Gastroesophageal sphincter (tissue), 4 donors: ENCODE results near the gene CXADR. TPM values are rescaled to one million over a fixed set of nuclear protein-coding genes. Genes with fewer than 3 reads are reported as not detected.

Experiments
- ATAC-seq: fragments of 150-250 bp; one replicate; pipeline ENCODE4 v1.9.1; 2016; ENCODE audit warnings: mild to moderate bottlenecking, moderate library complexity
- H3K27ac ChIP-seq, 4 donors: fragments of 200-600 bp; sonication (generic) in 3 of 4; 1 replicate in 3 of 4; 2 replicates in 1 of 4; pipeline ENCODE4 v1.5.1; 2016 to 2019
- H3K27me3 ChIP-seq: fragments of 200-600 bp; sonication (generic); one replicate; pipeline ENCODE4 v1.5.1; 2019
- H3K36me3 ChIP-seq, 2 donors: fragments of 200-600 bp; sonication (generic); one replicate each; pipeline ENCODE4 v1.5.1; 2019; ENCODE audit warnings: control low read depth in 1 of 2
- H3K4me1 ChIP-seq, 3 donors: fragments of 200-600 bp; sonication (generic); 1 replicate in 2 of 3; 2 replicates in 1 of 3; pipeline ENCODE4 v1.5.1; 2016 to 2019; ENCODE audit warnings: control low read depth in 2 of 3
- H3K4me3 ChIP-seq, 2 donors: fragments of 200-600 bp; sonication (generic); one replicate each; pipeline ENCODE4 v1.5.1; 2019; ENCODE audit warnings: mild to moderate bottlenecking in 1 of 2, moderate library complexity in 1 of 2
- H3K9me3 ChIP-seq, 3 donors: fragments of 200-600 bp; sonication (generic); one replicate each; pipeline ENCODE4 v1.5.1; 2017 to 2019; ENCODE audit warnings: control low read depth in 2 of 3
- CTCF ChIP-seq, 4 experiments: fragments of 200-600 bp in 2 of 4; fragments of 450-650 bp in 2 of 4; sonication (generic) in 1 of 4; IDR thresholded peaks; one replicate each; pipeline ENCODE4 v1.5.1; 2017 to 2019; ENCODE audit warnings: antibody characterized with exemption in 4 of 4, mild to moderate bottlenecking in 2 of 4, moderate library complexity in 2 of 4
- EP300 ChIP-seq: sonication (generic); formaldehyde crosslinking; IDR thresholded peaks from one replicate; pipeline ENCODE4 v1.6.1; 2017; ENCODE audit warnings: antibody characterized with exemption, mild to moderate bottlenecking
- POLR2A ChIP-seq, 2 donors: fragments of 450-650 bp; IDR thresholded peaks; one replicate each; pipeline ENCODE4 v1.6.1; 2017; ENCODE audit warnings: antibody characterized with exemption in 2 of 2, mild to moderate bottlenecking in 2 of 2, moderate library complexity in 1 of 2
- POLR2AphosphoS5 ChIP-seq: sonication (generic); formaldehyde crosslinking; IDR thresholded peaks from one replicate; pipeline ENCODE4 v1.6.1; 2017; ENCODE audit warnings: antibody characterized with exemption
- WGBS, 2 donors: methylation state at CpG; one replicate each; pipeline ENCODE4 v1.1.5; 2018; ENCODE audit warnings: low coverage in 1 of 2; 5-methylcytosine and 5-hydroxymethylcytosine counted together
- total RNA-seq, 4 donors: library from RNA; depleted of rRNA; stranded (reverse); fragments of >200 nt; gene quantifications; one replicate each; pipeline ENCODE4 v1.1.0, GENCODE V29; 2016

CXADR gene
- total RNA-seq, 4 donors from 2014 or later = 0.54 to 10.6 (median 4.4) TPM

GRCh38 chr21:17612565-17613241, 99.9 kb downstream of the CXADR start, which contains the start of gene BTG3:
Gene BTG3 (minus strand): TSS chr21:17612901. CDS start chr21:17609144, 3,757 bp downstream.
- Histone ChIP-seq H3K27me3 (no peaks in the 10 kb centered on the region), H3K36me3 (peaks cover 0 to 10% of the 10 kb centered on the region in 2 donors), H3K27ac (peak within 1 kb of the TSS; percentile 59 to 94 (median 92)), H3K4me3 (peak within 1 kb of the TSS; percentile 71 to 89), H3K4me1 (peaks cover 0 to 22% (median 9%) of the 10 kb centered on the region in 3 donors), H3K9me3 (no peaks in the 10 kb centered on the region)
- peak; percentile 90 for ATAC-seq
- TF ChIP-seq CTCF (IDR thresholded peaks at IDR 0.05) (no peak), EP300 (no peak), POLR2AphosphoS5 (peak; percentile 98), POLR2A (IDR thresholded peaks at IDR 0.05) (peak; percentile 95 to 96)
- WGBS, 2 donors = no CpG with 5 or more reads among the region's 102 CpGs

- peak overlapping the region; percentile 71 to 89 for H3K4me3 ChIP-seq
- no peak for TF ChIP-seq EP300
- TF ChIP-seq POLR2A (IDR thresholded peaks at IDR 0.05) = no peak
- TF ChIP-seq CTCF (IDR thresholded peaks at IDR 0.05) = no peak
- no peak for TF ChIP-seq POLR2AphosphoS5
- H3K4me1 ChIP-seq = peaks cover 0 to 22% (median 9%) of the 10 kb centered on the region in 3 donors
- no peaks in the 10 kb centered on the region for H3K27me3 ChIP-seq
- 0 to 10% methylated on average over 5 of the region's 16 CpGs for WGBS, 2 donors
- peaks cover 0 to 5% of the 10 kb centered on the region in 2 donors for H3K36me3 ChIP-seq
- no peaks in the 10 kb centered on the region for H3K9me3 ChIP-seq
- peak; percentile 30 for ATAC-seq
- H3K27ac ChIP-seq = peak overlapping the region; percentile 59 to 94 (median 92)
Observed at GRCh38 chr21:17613242-17613676, 100.4 kb downstream of the CXADR start.

GRCh38 chr21:17616831-17617230, 104.0 kb downstream of the CXADR start:
- Histone ChIP-seq H3K36me3 (no peaks in the 10 kb centered on the region), H3K9me3 (no peaks in the 10 kb centered on the region), H3K4me3 (no peak overlapping the region), H3K27ac (no peak overlapping the region), H3K4me1 (peaks cover 0 to 10% (median 3%) of the 10 kb centered on the region in 3 donors), H3K27me3 (no peaks in the 10 kb centered on the region)
- 0 to 34% methylated on average over 1 of the region's 1 CpG for WGBS, 2 donors
- TF ChIP-seq POLR2A (IDR thresholded peaks at IDR 0.05) (no peak), POLR2AphosphoS5 (no peak), CTCF (IDR thresholded peaks at IDR 0.05) (no peak), EP300 (no peak)
- no peak for ATAC-seq

- H3K4me3 ChIP-seq = no peak overlapping the region
- peaks cover under 1% of the 10 kb centered on the region for H3K27me3 ChIP-seq
- 91 to 100% methylated on average over 2 of the region's 2 CpGs for WGBS, 2 donors
- no peaks in the 10 kb centered on the region for H3K36me3 ChIP-seq
- no peaks in the 10 kb centered on the region for H3K9me3 ChIP-seq
- H3K27ac ChIP-seq = no peak overlapping the region
- TF ChIP-seq POLR2AphosphoS5 (no peak), EP300 (no peak), POLR2A (IDR thresholded peaks at IDR 0.05) (no peak), CTCF (IDR thresholded peaks at IDR 0.05) (no peak)
- no peaks in the 10 kb centered on the region for H3K4me1 ChIP-seq
- no peak for ATAC-seq
Observed at GRCh38 chr21:17622018-17622417, 109.2 kb downstream of the CXADR start.

GRCh38 chr21:17631195-17631594, 118.4 kb downstream of the CXADR start:
- no peak for TF ChIP-seq POLR2A (IDR thresholded peaks at IDR 0.05)
- no peak for TF ChIP-seq EP300
- no peak for TF ChIP-seq CTCF (IDR thresholded peaks at IDR 0.05)
- TF ChIP-seq POLR2AphosphoS5 = no peak
- no peak for ATAC-seq
- Histone ChIP-seq H3K27ac (no peak overlapping the region), H3K4me1 (no peaks in the 10 kb centered on the region), H3K36me3 (no peaks in the 10 kb centered on the region), H3K27me3 (peaks cover 5% of the 10 kb centered on the region), H3K9me3 (no peaks in the 10 kb centered on the region), H3K4me3 (no peak overlapping the region)
- 12 to 29% methylated on average over 4 of the region's 4 CpGs for WGBS, 2 donors
